ENCODE data around the gene LEP.

The LEP gene

GRCh38 chr7:128200376-128200775 lies 40.7 kb upstream of the LEP start:
- no peak for TF ChIP-seq CTCF (IDR thresholded peaks at IDR 0.05; ENCODE audit: unreplicated experiment in 3 of 3)
- no peak overlapping the region for H3K27ac Mint-ChIP-seq
- H3K9me3 Mint-ChIP-seq = peaks cover 6% of the 10 kb centered on the region

DNA sequence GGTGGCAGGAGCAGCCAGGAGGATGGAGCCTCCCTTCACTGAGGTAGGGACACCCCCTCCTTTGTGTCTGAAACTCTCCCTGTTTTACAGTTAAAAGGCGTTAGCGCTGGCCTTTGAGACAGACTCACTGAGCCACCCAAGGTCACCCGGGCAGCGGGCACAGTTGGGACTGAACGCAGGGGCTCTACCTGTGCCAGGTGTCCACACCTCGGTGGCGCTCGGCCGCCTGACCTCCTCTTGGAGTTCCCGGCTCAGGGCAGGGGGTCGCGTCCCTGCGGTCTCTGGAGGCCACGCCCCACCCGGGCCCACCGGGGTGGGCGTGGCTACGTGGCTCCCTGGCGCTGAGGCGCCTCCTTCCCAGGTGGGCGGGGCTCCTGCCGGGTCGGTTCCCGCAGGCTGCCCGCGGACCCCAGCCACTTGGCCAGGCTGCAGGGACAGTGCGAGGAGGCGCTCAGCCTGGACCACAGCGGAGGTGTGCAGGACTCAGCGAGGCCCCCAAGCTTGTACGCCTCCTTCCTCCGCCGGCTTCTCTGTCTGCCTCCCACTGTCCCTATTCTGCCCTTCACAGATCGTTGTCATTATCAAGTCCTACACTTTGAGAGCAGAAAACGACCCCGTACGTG lies 39.9 kb upstream of the LEP start:
- peaks cover 4% of the 10 kb centered on the region for H3K9me3 Mint-ChIP-seq
- no peak for TF ChIP-seq CTCF (IDR thresholded peaks at IDR 0.05; ENCODE audit: unreplicated experiment in 3 of 3)

More at GRCh38 chr7:128200376-128200775, 40.7 kb upstream of the LEP start:
- Mint-ChIP-seq H3K4me3 (peak overlapping the region; percentile 1 to 52 (median 20)), H3K36me3 (ENCODE audit: low read depth) (no peaks in the 10 kb centered on the region), H3K4me1 (peaks cover 10% of the 10 kb centered on the region), H3K27me3 (ENCODE audit: low read depth) (peaks cover 65% of the 10 kb centered on the region)

DNA sequence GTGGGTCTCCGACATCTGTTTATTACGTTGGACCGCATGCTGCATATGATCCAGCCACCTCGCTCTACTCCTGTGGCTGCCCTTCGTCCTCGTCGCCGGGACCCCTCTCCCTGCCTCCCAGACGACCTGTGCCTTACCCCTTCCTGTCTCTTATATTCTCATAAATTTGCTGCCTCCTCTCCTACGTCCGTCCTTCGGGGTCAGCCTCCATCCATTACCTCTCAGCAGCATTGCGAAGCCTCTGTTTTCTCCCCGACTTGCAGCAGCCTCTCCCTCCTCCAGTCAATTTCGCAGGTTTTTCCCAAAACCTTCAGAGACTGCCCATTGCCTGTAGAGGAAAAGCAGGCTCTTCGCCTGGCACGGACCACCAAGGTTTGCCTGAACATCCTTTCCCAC lies 39.4 kb upstream of the LEP start:
- H3K27me3 Mint-ChIP-seq (ENCODE audit: low read depth) = peaks cover 71% of the 10 kb centered on the region

More for the DNA sequence above, 39.9 kb upstream of the LEP start:
- H3K27me3 Mint-ChIP-seq (ENCODE audit: low read depth) = peaks cover 71% of the 10 kb centered on the region
- peak overlapping the region; percentile 37 to 71 (median 69) for H3K4me3 Mint-ChIP-seq
- peaks cover 10% of the 10 kb centered on the region for H3K4me1 Mint-ChIP-seq
- H3K36me3 Mint-ChIP-seq (ENCODE audit: low read depth) = no peaks in the 10 kb centered on the region
- H3K27ac Mint-ChIP-seq = no peak overlapping the region

DNA sequence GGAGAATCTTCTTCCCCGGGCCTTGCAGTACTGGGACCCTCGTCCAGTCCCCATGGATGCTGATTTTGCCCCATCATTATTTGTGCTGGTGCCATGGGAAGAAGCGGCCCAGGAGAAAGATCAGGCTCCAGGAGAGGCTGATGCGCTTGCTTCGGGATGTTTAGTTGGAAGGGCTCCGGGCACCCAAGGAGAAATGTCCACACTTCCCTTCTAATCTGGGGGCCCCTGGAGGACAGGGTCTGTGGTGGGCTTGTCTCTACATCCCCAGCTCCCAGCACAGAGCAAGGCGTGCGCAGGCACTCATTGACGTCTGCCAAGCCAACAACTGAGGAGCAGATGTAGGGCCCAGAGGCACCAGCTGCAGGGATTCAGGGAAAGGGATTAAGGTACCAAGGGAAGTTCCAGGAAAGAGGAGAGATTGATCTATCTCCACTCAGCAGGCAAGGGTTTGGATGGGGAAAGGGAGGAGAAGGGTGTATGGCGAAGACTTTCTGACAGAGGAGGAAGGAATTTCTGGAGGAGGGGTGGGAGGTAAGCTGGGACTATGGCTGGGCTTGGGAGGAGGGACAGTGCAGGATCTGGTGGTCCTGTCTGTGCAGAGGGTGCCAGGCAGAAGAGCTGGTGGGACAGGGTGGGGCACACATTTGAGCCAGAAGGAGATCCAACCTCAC lies 38.7 kb upstream of the LEP start:
- H3K27me3 Mint-ChIP-seq (ENCODE audit: low read depth) = peaks cover 71% of the 10 kb centered on the region
- TF ChIP-seq CTCF (IDR thresholded peaks at IDR 0.05; ENCODE audit: unreplicated experiment in 3 of 3) = no peak
- H3K36me3 Mint-ChIP-seq (ENCODE audit: low read depth) = no peaks in the 10 kb centered on the region
- no peak overlapping the region for H3K27ac Mint-ChIP-seq
- no peaks in the 10 kb centered on the region for H3K9me3 Mint-ChIP-seq
- peak overlapping the region in 2 of 3 experiments; percentile 69 to 71 for H3K4me3 Mint-ChIP-seq
- H3K4me1 Mint-ChIP-seq = peaks cover 10% of the 10 kb centered on the region

More for the DNA sequence above, 39.4 kb upstream of the LEP start:
- Mint-ChIP-seq H3K9me3 (peaks cover 2% of the 10 kb centered on the region), H3K4me3 (peak overlapping the region; percentile 37 to 71 (median 69)), H3K27ac (no peak overlapping the region), H3K4me1 (peaks cover 10% of the 10 kb centered on the region), H3K36me3 (ENCODE audit: low read depth) (no peaks in the 10 kb centered on the region)
- no peak for TF ChIP-seq CTCF (IDR thresholded peaks at IDR 0.05; ENCODE audit: unreplicated experiment in 3 of 3)

- peaks cover 10% of the 10 kb centered on the region for H3K4me1 Mint-ChIP-seq
- no peaks in the 10 kb centered on the region for H3K9me3 Mint-ChIP-seq
- H3K27ac Mint-ChIP-seq = no peak overlapping the region
- no peak for TF ChIP-seq CTCF (IDR thresholded peaks at IDR 0.05; ENCODE audit: unreplicated experiment in 3 of 3)
- no peak overlapping the region for H3K4me3 Mint-ChIP-seq
- no peaks in the 10 kb centered on the region for H3K36me3 Mint-ChIP-seq (ENCODE audit: low read depth)
- peaks cover 67% of the 10 kb centered on the region for H3K27me3 Mint-ChIP-seq (ENCODE audit: low read depth)
These were observed 38.0 kb upstream of the LEP start for GRCh38 chr7:128203047-128203491.
